BLaER1 (cell line): ENCODE measurements around the gene PSMB4.
"Not testable (repeated sequence)": the region's sequence is repeated elsewhere in the genome, so short reads cannot be mapped to it uniquely, and the experiment has no call there.

Experiments
- H3K27ac ChIP-seq: shearing (Covaris generic); formaldehyde crosslinking; 2 replicates; pipeline ENCODE4 v1.8.1; 2022
- H3K27me3 ChIP-seq: shearing (Covaris generic); formaldehyde crosslinking; 2 replicates; pipeline ENCODE4 v1.8.1; 2022
- H3K36me3 ChIP-seq: shearing (Covaris generic); formaldehyde crosslinking; 2 replicates; pipeline ENCODE4 v1.8.1; 2022
- H3K4me1 ChIP-seq: shearing (Covaris generic); formaldehyde crosslinking; 2 replicates; pipeline ENCODE4 v1.8.1; 2022
- H3K4me2 ChIP-seq: shearing (Covaris generic); formaldehyde crosslinking; 2 replicates; pipeline ENCODE4 v1.8.1; 2022
- H3K4me3 ChIP-seq: shearing (Covaris generic); formaldehyde crosslinking; 2 replicates; pipeline ENCODE4 v1.8.1; 2022
- H3K9ac ChIP-seq: shearing (Covaris generic); formaldehyde crosslinking; 2 replicates; pipeline ENCODE4 v1.8.1; 2022
- H3K9me3 ChIP-seq: shearing (Covaris generic); formaldehyde crosslinking; 2 replicates; pipeline ENCODE4 v1.8.1; 2022
- H4K20me1 ChIP-seq: shearing (Covaris generic); formaldehyde crosslinking; 2 replicates; pipeline ENCODE4 v1.8.1; 2022
- Cebpa-rat ChIP-seq: shearing (Covaris generic); IDR thresholded peaks from 2 replicates; pipeline ENCODE4 v1.8.1; 2022

PSMB4 gene

GRCh38 chr1:151435174-151435573 is 35.8 kb downstream of the PSMB4 start:
- Histone ChIP-seq H3K4me3 (no peak overlapping the region), H3K9me3 (no peaks in the 10 kb centered on the region), H3K36me3 (peaks cover 59% of the 10 kb centered on the region), H3K4me2 (no peak overlapping the region), H3K27me3 (no peaks in the 10 kb centered on the region), H3K27ac (no peak overlapping the region), H4K20me1 (peaks cover 100% of the 10 kb centered on the region), H3K4me1 (peaks cover 37% of the 10 kb centered on the region), H3K9ac (no peak overlapping the region)
- no peak for TF ChIP-seq Cebpa-rat

GRCh38 chr1:151436985-151437384 is 37.6 kb downstream of the PSMB4 start:
- H3K27ac ChIP-seq: no peak overlapping the region; the same call in 1 of the 2 replicates
- H4K20me1 ChIP-seq: peaks cover 100% of the 10 kb centered on the region
- peak overlapping the region; percentile 74 for H3K4me2 ChIP-seq
- H3K36me3 ChIP-seq: peaks cover 63% of the 10 kb centered on the region
- H3K9ac ChIP-seq: no peak overlapping the region
- H3K4me3 ChIP-seq: no peak overlapping the region
- peaks cover 37% of the 10 kb centered on the region for H3K4me1 ChIP-seq
- TF ChIP-seq Cebpa-rat: 0 out of 2 replicates have a peak, but pooled peaks have one; percentile 39
- no peaks in the 10 kb centered on the region for H3K9me3 ChIP-seq
- no peaks in the 10 kb centered on the region for H3K27me3 ChIP-seq

GRCh38 chr1:151437396-151437795 is 38.0 kb downstream of the PSMB4 start:
- H3K4me3 ChIP-seq: not testable (repeated sequence)
- peaks cover 100% of the 10 kb centered on the region for H4K20me1 ChIP-seq

GRCh38 chr1:151443846-151444782 is 44.7 kb downstream of the PSMB4 start:
- Histone ChIP-seq H3K27ac (no peak overlapping the region), H4K20me1 (peaks cover 100% of the 10 kb centered on the region), H3K9me3 (no peaks in the 10 kb centered on the region), H3K4me1 (peaks cover 32% of the 10 kb centered on the region), H3K9ac (no peak overlapping the region), H3K27me3 (no peaks in the 10 kb centered on the region), H3K4me3 (no peak overlapping the region), H3K36me3 (peaks cover 47% of the 10 kb centered on the region), H3K4me2 (peak overlapping the region; percentile 58)
- no peak for TF ChIP-seq Cebpa-rat

More at GRCh38 chr1:151437396-151437795, 38.0 kb downstream of the PSMB4 start:
- H3K27ac ChIP-seq, H3K9ac ChIP-seq, H3K9me3 ChIP-seq, H3K27me3 ChIP-seq: not testable (repeated sequence)
- H3K36me3 ChIP-seq: peaks cover 64% of the 10 kb centered on the region
- H3K4me1 ChIP-seq: peaks cover 37% of the 10 kb centered on the region
- H3K4me2 ChIP-seq: peak overlapping the region; percentile 74

GRCh38 chr1:151444783-151445177 is 45.4 kb downstream of the PSMB4 start:
- peaks cover 49% of the 10 kb centered on the region for H3K36me3 ChIP-seq
- H3K27me3 ChIP-seq: no peaks in the 10 kb centered on the region
- H3K4me2 ChIP-seq: peak overlapping the region; percentile 58
- peaks cover 100% of the 10 kb centered on the region for H4K20me1 ChIP-seq
- H3K4me3 ChIP-seq: no peak overlapping the region
- no peaks in the 10 kb centered on the region for H3K9me3 ChIP-seq
- no peak overlapping the region for H3K27ac ChIP-seq
- peaks cover 26% of the 10 kb centered on the region for H3K4me1 ChIP-seq
- no peak overlapping the region for H3K9ac ChIP-seq
- TF ChIP-seq Cebpa-rat: no peak

- H4K20me1 ChIP-seq: peaks cover 100% of the 10 kb centered on the region
- H3K4me1 ChIP-seq: peaks cover 26% of the 10 kb centered on the region
- no peaks in the 10 kb centered on the region for H3K27me3 ChIP-seq
- H3K4me3 ChIP-seq: no peak overlapping the region
- no peak overlapping the region for H3K27ac ChIP-seq
- H3K36me3 ChIP-seq: peaks cover 55% of the 10 kb centered on the region
- no peak overlapping the region for H3K4me2 ChIP-seq
- H3K9me3 ChIP-seq: no peaks in the 10 kb centered on the region
- no peak for TF ChIP-seq Cebpa-rat
- H3K9ac ChIP-seq: no peak overlapping the region
These were observed 48.3 kb downstream of the PSMB4 start for GRCh38 chr1:151447696-151448095.
